Neuronal stem cell (in vitro differentiated cells): ENCODE data around the gene PTGES. TPM values are rescaled to one million over a fixed set of nuclear protein-coding genes. Genes with fewer than 3 reads are reported as not detected.
"Not testable (repeated sequence)": the region's sequence is repeated elsewhere in the genome, so short reads cannot be mapped to it uniquely, and the experiment has no call there.

Experiments
- DNase-seq: peaks from one replicate; pipeline ENCODE4 v3.0.0-alpha.2; 2013; ENCODE audit warnings: low spot score
- H2AFZ ChIP-seq: one replicate; pipeline ENCODE4 v1.6.1; 2013; ENCODE audit warnings: mild to moderate bottlenecking, low read length, inconsistent platforms
- H2AK5ac ChIP-seq: 2 replicates; pipeline ENCODE4 v1.6.1; 2013; ENCODE audit warnings: low read depth, mild to moderate bottlenecking, inconsistent platforms, low read length, moderate library complexity, mixed read lengths
- H2BK120ac ChIP-seq: 2 replicates; pipeline ENCODE4 v1.6.1; 2013; ENCODE audit warnings: low read depth, mild to moderate bottlenecking, inconsistent platforms, low read length, moderate library complexity, mixed read lengths
- H2BK12ac ChIP-seq: one replicate; pipeline ENCODE4 v1.6.1; 2013; ENCODE audit warnings: low read length, inconsistent platforms
- H2BK15ac ChIP-seq: 2 replicates; pipeline ENCODE4 v1.6.1; 2013; ENCODE audit warnings: mild to moderate bottlenecking, low read length, inconsistent platforms, mixed read lengths
- H2BK5ac ChIP-seq: one replicate; pipeline ENCODE4 v1.6.1; 2013; ENCODE audit warnings: inconsistent platforms, mild to moderate bottlenecking, low read length, moderate library complexity
- H3K14ac ChIP-seq: one replicate; pipeline ENCODE4 v1.6.1; 2013; ENCODE audit warnings: low read length, inconsistent platforms
- H3K18ac ChIP-seq: 2 replicates; pipeline ENCODE4 v1.6.1; 2013; ENCODE audit warnings: low read length, inconsistent platforms
- H3K23ac ChIP-seq: 2 replicates; pipeline ENCODE4 v1.6.1; 2013; ENCODE audit warnings: low read depth, mild to moderate bottlenecking, mixed read lengths, low read length, inconsistent platforms; ENCODE audit not compliant: poor library complexity
- H3K27ac ChIP-seq: replicated peaks from 3 replicates; pipeline ENCODE4 v1.5.1; 2013; ENCODE audit warnings: low read length, inconsistent platforms
- H3K27me3 ChIP-seq, 3 experiments: 2 replicates each; pipeline ENCODE4 v1.6.1; 2013; ENCODE audit warnings: low read length in 3 of 3, mild to moderate bottlenecking in 2 of 3, inconsistent platforms in 1 of 3, low read depth in 1 of 3, mixed read lengths in 1 of 3, moderate library complexity in 1 of 3; ENCODE audit not compliant: control insufficient read depth in 3 of 3, insufficient read depth in 3 of 3
- H3K36me3 ChIP-seq, 2 donors: replicated peaks in 1 of 2; 2 replicates each; pipeline ENCODE4 v1.6.1; 2013; ENCODE audit warnings: low read length in 2 of 2; ENCODE audit not compliant: control insufficient read depth in 2 of 2, insufficient read depth in 2 of 2
- H3K4ac ChIP-seq: 2 replicates; pipeline ENCODE4 v1.6.1; 2013; ENCODE audit warnings: inconsistent platforms, mild to moderate bottlenecking, low read length, moderate library complexity
- H3K4me1 ChIP-seq, 2 donors: 1 replicate in 1 of 2; 2 replicates in 1 of 2; pipeline ENCODE4 v1.6.1; 2013; ENCODE audit warnings: low read length in 2 of 2, low read depth in 1 of 2; ENCODE audit not compliant: control insufficient read depth in 2 of 2, insufficient read depth in 1 of 2
- H3K4me2 ChIP-seq: one replicate; pipeline ENCODE4 v1.6.1; 2013; ENCODE audit warnings: mild to moderate bottlenecking, low read length, inconsistent platforms; ENCODE audit not compliant: insufficient read depth, poor library complexity, severe bottlenecking
- H3K4me3 ChIP-seq, 2 donors: 2 replicates each; pipeline ENCODE4 v1.5.1; 2013; ENCODE audit warnings: low read length in 2 of 2, mild to moderate bottlenecking in 2 of 2, inconsistent platforms in 1 of 2, moderate library complexity in 1 of 2
- H3K79me1 ChIP-seq: one replicate; pipeline ENCODE4 v1.6.1; 2013; ENCODE audit warnings: low read depth, mild to moderate bottlenecking, inconsistent platforms, low read length, moderate library complexity
- H3K9ac ChIP-seq: one replicate; pipeline ENCODE4 v1.6.1; 2013; ENCODE audit warnings: mild to moderate bottlenecking, low read depth, low read length, inconsistent platforms; ENCODE audit not compliant: poor library complexity
- H3K9me3 ChIP-seq, 2 donors: replicated peaks in 1 of 2; 2 replicates each; pipeline versions ENCODE3 to v1.6.1; 2013; ENCODE audit warnings: low read length in 2 of 2, mild to moderate bottlenecking in 2 of 2, inconsistent platforms in 1 of 2, low read depth in 1 of 2, mixed read lengths in 1 of 2, moderate library complexity in 1 of 2; ENCODE audit not compliant: control insufficient read depth in 2 of 2, insufficient read depth in 1 of 2
- H4K8ac ChIP-seq: one replicate; pipeline ENCODE4 v1.6.1; 2013; ENCODE audit warnings: low read depth, mild to moderate bottlenecking, inconsistent platforms, low read length, moderate library complexity
- H4K91ac ChIP-seq: one replicate; pipeline ENCODE4 v1.6.1; 2013; ENCODE audit warnings: low read length, low read depth, mild to moderate bottlenecking, inconsistent platforms; ENCODE audit not compliant: poor library complexity
- WGBS, 2 donors: extraction: QIAGEN DNeasy Blood & Tissue Kit; methylation state at CpG; one replicate each; pipeline ENCODE4 v1.1.7; 2013; ENCODE audit warnings: missing lambda C conversion rate in 2 of 2, mixed read lengths in 1 of 2; ENCODE audit not compliant: insufficient read length in 2 of 2, insufficient replicate concordance in 1 of 2; ENCODE audit errors: extremely low coverage in 2 of 2; 5-methylcytosine and 5-hydroxymethylcytosine counted together
- polyA plus RNA-seq, 2 experiments: library from polyadenylated mRNA; stranded (reverse); fragments of 200-250 nt; gene quantifications; one replicate each; pipeline ENCODE4 v1.2.3, GENCODE V29; 2013

The PTGES gene
- polyA plus RNA-seq (2013, experiment 1 of 2), result 4.1 TPM
- 4.1 TPM for polyA plus RNA-seq (2013, experiment 2 of 2)

DNA sequence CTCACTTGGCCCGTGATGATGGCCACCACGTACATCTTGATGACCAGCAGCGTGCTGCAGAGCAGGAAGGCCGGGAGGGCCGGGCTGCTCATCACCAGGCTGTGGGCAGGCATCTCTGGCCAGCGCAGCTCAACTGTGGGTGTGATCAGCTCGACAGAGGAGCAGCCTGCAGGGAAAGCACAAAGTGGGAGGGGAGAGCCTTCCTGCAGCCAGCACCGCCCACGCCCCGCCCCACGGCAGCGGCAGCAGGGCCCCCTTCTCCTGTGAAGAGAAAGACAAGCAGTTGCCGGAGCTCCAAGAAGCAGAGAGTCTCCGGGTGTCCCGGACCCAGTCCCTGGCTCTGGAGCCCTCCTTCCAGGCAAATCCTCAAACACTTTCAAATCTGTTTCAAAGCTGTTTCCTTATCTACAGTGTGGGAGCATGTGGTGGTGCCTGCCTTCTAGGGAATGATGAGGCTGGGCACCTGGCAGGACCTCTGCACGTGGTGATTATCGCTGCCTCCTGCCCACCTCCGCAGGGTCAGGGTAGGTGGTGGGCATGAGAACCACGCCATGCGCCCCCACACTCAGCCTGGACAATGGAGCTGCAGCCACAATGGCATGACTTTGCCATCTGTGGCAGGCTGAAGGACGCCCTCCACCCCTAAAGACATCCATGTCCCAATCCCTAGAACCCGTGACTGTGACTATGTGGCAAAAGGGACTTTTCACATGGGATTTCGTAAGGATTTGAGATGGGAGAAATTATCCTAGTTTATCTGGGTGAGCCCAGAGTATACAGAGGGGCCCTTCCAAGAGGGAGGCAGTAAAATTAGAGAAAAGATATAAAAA, at the start of gene PTGES:
Gene PTGES (minus strand): TSS at position 143 of the 830 bp plus-strand sequence. CDS start 30 bp downstream, at position 113.
- peak; percentile 58 for DNase-seq
- H3K4me1 ChIP-seq, result peaks cover 10 to 14% of the 10 kb centered on the region in 2 donors
- H2BK15ac ChIP-seq, result peak within 1 kb of the TSS; percentile 17
- peak within 1 kb of the TSS; percentile 87 for H3K23ac ChIP-seq
- peak within 1 kb of the TSS; percentile 91 for H3K18ac ChIP-seq
- H3K36me3 ChIP-seq, result no peaks in the 10 kb centered on the region
- peak within 1 kb of the TSS; percentile 100 for H2BK12ac ChIP-seq
- H3K4me2 ChIP-seq, result peak within 1 kb of the TSS; percentile 62
- H2BK120ac ChIP-seq, result peak within 1 kb of the TSS; percentile 73
- H4K91ac ChIP-seq, result no peak within 1 kb of the TSS
- no peaks in the 10 kb centered on the region for H3K9me3 ChIP-seq
- no CpG with 5 or more reads among the region's 23 CpGs for WGBS, 2 donors
- H3K27me3 ChIP-seq, result peaks cover 0 to 57% (median 0%) of the 10 kb centered on the region in 3 experiments
- no peak within 1 kb of the TSS for H3K4ac ChIP-seq
- H3K27ac ChIP-seq, result no peak within 1 kb of the TSS
- H3K9ac ChIP-seq, result peak within 1 kb of the TSS; percentile 88
- H2BK5ac ChIP-seq, result peak within 1 kb of the TSS; percentile 17
- peak within 1 kb of the TSS; percentile 66 for H4K8ac ChIP-seq
- H2AK5ac ChIP-seq, result peak within 1 kb of the TSS; percentile 91
- H2AFZ ChIP-seq, result peak within 1 kb of the TSS; percentile 88
- no peaks in the 10 kb centered on the region for H3K79me1 ChIP-seq
- H3K14ac ChIP-seq, result no peak within 1 kb of the TSS
- H3K4me3 ChIP-seq, result peak within 1 kb of the TSS in 1 of 2 donors; percentile 41

DNA sequence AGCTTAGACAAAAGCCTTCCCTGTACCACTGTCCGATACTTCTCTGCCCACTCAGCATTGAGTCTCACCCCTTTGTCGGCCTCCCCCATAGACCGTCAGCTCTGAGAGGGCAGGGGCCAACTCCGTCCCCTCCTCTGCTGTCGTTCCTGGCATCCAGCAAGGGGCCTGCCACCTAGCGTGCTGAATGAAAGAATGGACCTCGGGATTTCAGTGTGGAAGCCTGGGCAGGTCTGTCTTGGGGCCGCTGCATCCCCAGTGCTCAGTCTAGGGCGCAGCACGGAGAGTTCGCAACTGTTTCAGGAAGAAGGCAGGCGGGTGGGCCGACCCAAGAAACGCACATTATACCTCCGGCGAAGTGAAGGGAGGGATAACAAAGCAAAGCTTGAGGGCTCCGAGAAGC, 48.7 kb upstream of the PTGES start:
- H4K91ac ChIP-seq, result no peak overlapping the region
- H2BK12ac ChIP-seq, result no peak overlapping the region
- no peak overlapping the region for H3K9ac ChIP-seq
- no peak overlapping the region for H3K23ac ChIP-seq
- H3K27me3 ChIP-seq, result peaks cover 0 to under 1% (median 0%) of the 10 kb centered on the region in 3 experiments
- no CpG with 5 or more reads among the region's 17 CpGs for WGBS, 2 donors
- no peak overlapping the region for H2BK120ac ChIP-seq
- H3K4ac ChIP-seq, result no peak overlapping the region
- H3K9me3 ChIP-seq, result no peaks in the 10 kb centered on the region
- no peak overlapping the region for H3K27ac ChIP-seq
- H3K4me2 ChIP-seq, result no peak overlapping the region
- no peak overlapping the region for H4K8ac ChIP-seq
- H3K14ac ChIP-seq, result no peak overlapping the region
- peak overlapping the region; percentile 5 for H3K18ac ChIP-seq
- H2AK5ac ChIP-seq, result peak overlapping the region; percentile 75
- no peak for DNase-seq
- H3K36me3 ChIP-seq, result peaks cover 3 to 16% of the 10 kb centered on the region in 2 donors
- peaks cover 3% of the 10 kb centered on the region in 2 donors for H3K4me1 ChIP-seq
- peaks cover 7% of the 10 kb centered on the region for H3K79me1 ChIP-seq
- H2BK5ac ChIP-seq, result no peak overlapping the region
- H2AFZ ChIP-seq, result peak overlapping the region; percentile 79
- no peak overlapping the region for H2BK15ac ChIP-seq
- no peak overlapping the region for H3K4me3 ChIP-seq

DNA sequence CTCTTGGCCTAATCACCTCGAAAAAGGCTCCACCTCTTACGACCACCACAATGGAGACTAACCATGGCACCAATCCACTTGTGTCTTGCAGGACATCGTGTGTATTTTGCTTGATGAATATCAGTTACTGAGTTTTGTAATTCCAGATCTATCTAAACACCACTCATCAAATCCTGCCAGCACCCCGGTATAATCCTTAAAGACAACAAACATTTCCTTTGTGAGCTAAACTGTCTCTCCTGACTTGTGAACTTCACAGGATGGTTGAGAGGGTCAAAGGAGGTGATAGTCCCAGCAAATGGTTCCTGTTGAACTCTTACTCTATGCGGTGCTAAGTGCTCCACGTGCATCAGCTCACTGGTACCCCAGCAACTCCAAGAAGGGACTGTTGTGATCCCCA, 46.1 kb upstream of the PTGES start:
- H4K91ac ChIP-seq, result no peak overlapping the region
- peaks cover 3% of the 10 kb centered on the region in 2 donors for H3K4me1 ChIP-seq
- no peak overlapping the region for H3K4ac ChIP-seq
- no peak overlapping the region for H3K18ac ChIP-seq
- no peak overlapping the region for H3K23ac ChIP-seq
- no peak overlapping the region for H3K27ac ChIP-seq
- H3K14ac ChIP-seq, result no peak overlapping the region
- no peak overlapping the region for H2BK5ac ChIP-seq
- H3K79me1 ChIP-seq, result peaks cover 3% of the 10 kb centered on the region
- H3K36me3 ChIP-seq, result no peaks in the 10 kb centered on the region
- DNase-seq, result no peak
- H2BK15ac ChIP-seq, result no peak overlapping the region
- H3K4me2 ChIP-seq, result no peak overlapping the region
- no peak overlapping the region for H2BK12ac ChIP-seq
- H2AK5ac ChIP-seq, result no peak overlapping the region
- no peaks in the 10 kb centered on the region for H3K9me3 ChIP-seq
- H2BK120ac ChIP-seq, result no peak overlapping the region
- H3K9ac ChIP-seq, result no peak overlapping the region
- H2AFZ ChIP-seq, result no peak overlapping the region
- no peak overlapping the region for H4K8ac ChIP-seq
- WGBS, 2 donors, result no CpG with 5 or more reads among the region's 6 CpGs
- peaks cover 0 to 19% (median 4%) of the 10 kb centered on the region in 3 experiments for H3K27me3 ChIP-seq
- H3K4me3 ChIP-seq, result no peak overlapping the region

DNA sequence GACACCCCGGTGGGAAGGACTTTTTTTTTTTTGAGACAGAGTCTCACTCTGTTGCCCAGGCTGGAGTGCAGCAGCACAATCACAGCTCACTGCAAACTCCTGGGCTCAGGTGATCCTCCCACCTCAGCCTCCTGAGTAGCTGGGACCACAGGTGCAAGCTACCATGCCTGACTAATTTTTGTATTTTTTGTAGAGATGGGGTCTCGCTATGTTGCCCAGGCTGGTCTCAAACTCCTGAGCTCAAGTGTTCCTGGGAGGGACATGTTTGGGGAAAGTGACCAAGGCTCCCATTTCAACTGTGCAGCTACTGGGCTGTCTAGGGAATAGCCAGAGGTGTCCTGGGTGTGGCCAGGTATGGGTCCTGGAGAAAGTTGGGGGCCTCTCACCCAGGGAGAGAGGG, 43.2 kb upstream of the PTGES start:
- not testable (repeated sequence) for H4K8ac ChIP-seq, H3K36me3 ChIP-seq, H2BK12ac ChIP-seq, H3K4me1 ChIP-seq, H3K79me1 ChIP-seq, H2BK5ac ChIP-seq, H3K4ac ChIP-seq, DNase-seq, H2AFZ ChIP-seq, H2BK15ac ChIP-seq, H2AK5ac ChIP-seq, H3K23ac ChIP-seq, H3K9me3 ChIP-seq, H3K4me3 ChIP-seq, H3K18ac ChIP-seq, H3K9ac ChIP-seq, H3K27ac ChIP-seq, H3K4me2 ChIP-seq, H3K14ac ChIP-seq, H4K91ac ChIP-seq, H2BK120ac ChIP-seq
- WGBS, 2 donors, result no CpG with 5 or more reads among the region's 2 CpGs
- peaks cover 0 to 19% (median 4%) of the 10 kb centered on the region in 3 experiments for H3K27me3 ChIP-seq
